GM12878 (cell line): ENCODE data around the gene RPRD1A. TPM values are rescaled to one million over a fixed set of nuclear protein-coding genes. Genes with fewer than 3 reads are reported as not detected.
"Not testable (repeated sequence)": the region's sequence is repeated elsewhere in the genome, so short reads cannot be mapped to it uniquely, and the experiment has no call there.

Source experiments
- ATAC-seq: fragments of 200-7000 bp; cut with Tn5 transposase; 3 replicates; pipeline ENCODE4 v1.9.1; 2020; ENCODE audit warnings: mild to moderate bottlenecking, moderate library complexity
- BruUV-seq: library from RNA; stranded (reverse); fragments of 400-500 nt; replicated peaks from 2 replicates; lab custom pipeline; 2021; lab: Mats Ljungman, UMichigan
- CTCF ChIA-PET: fragments of 300-600 bp; sonication (Branson Sonifier 250); formaldehyde crosslinking; extraction: SDS; loops from one replicate; lab custom pipeline; 2021; ENCODE audit warnings: inconsistent platforms; lab: Yijun Ruan, JAX
- POLR2A ChIA-PET: fragments of 350-600 bp; formaldehyde crosslinking; extraction: SDS; loops from one replicate; lab custom pipeline; 2021; ENCODE audit warnings: inconsistent platforms; lab: Charles Lee
- RAD21 ChIA-PET: fragments of 300-600 bp; sonication (Branson Sonifier 250); formaldehyde crosslinking; loops from one replicate; lab custom pipeline; 2023; ENCODE audit warnings: antibody characterized with exemption; ENCODE audit not compliant: unreplicated experiment; lab: Charles Lee
- SMC1A ChIA-PET: fragments of 300-600 bp; sonication (Branson Sonifier 250); formaldehyde crosslinking; loops from one replicate; lab custom pipeline; 2023; ENCODE audit not compliant: unreplicated experiment, uncharacterized antibody; lab: Charles Lee
- DNase-seq: peaks from one replicate; pipeline ENCODE4 v3.0.0-alpha.2; 2011; ENCODE audit warnings: low read depth, low spot score
- FAIRE-seq: peaks from 3 replicates; lab custom pipeline; 2011; peaks lifted over from hg19 to GRCh38; lab: Jason Lieb, UNC
- H2AFZ ChIP-seq: 2 replicates; pipeline ENCODE4 v1.6.0; 2011; ENCODE audit warnings: low read depth, low read length, control low read depth; ENCODE audit not compliant: control insufficient read depth
- H3K27ac ChIP-seq: 2 replicates; pipeline ENCODE4 v1.5.1; 2011; ENCODE audit warnings: control low read depth; ENCODE audit not compliant: control insufficient read depth, insufficient read depth
- H3K27me3 ChIP-seq, 2 experiments: replicated peaks in 1 of 2; 2 replicates each; pipeline versions ENCODE4 v1.6.0 to v1.6.1; 2011; ENCODE audit warnings: low read length in 1 of 2; ENCODE audit not compliant: control insufficient read depth in 2 of 2, insufficient read depth in 2 of 2
- H3K36me3 ChIP-seq, 2 experiments: 2 replicates each; pipeline ENCODE4 v1.5.1; 2011; ENCODE audit warnings: low read length in 1 of 2; ENCODE audit not compliant: control insufficient read depth in 2 of 2, insufficient read depth in 2 of 2
- H3K4me1 ChIP-seq: 2 replicates; pipeline ENCODE4 v1.6.1; 2011; ENCODE audit warnings: mild to moderate bottlenecking, low read length, moderate library complexity, mixed read lengths; ENCODE audit not compliant: control insufficient read depth, insufficient read depth
- H3K4me2 ChIP-seq: 2 replicates; pipeline ENCODE4 v1.6.0; 2011; ENCODE audit warnings: control low read depth; ENCODE audit not compliant: control insufficient read depth, insufficient read depth
- H3K4me3 ChIP-seq: fragments of 200-600 bp; sonication (generic); 2 replicates; pipeline ENCODE4 v1.5.1; 2016
- H3K79me2 ChIP-seq: 2 replicates; pipeline ENCODE4 v1.6.0; 2011; ENCODE audit warnings: low read length; ENCODE audit not compliant: control insufficient read depth, insufficient read depth
- H3K9ac ChIP-seq: 2 replicates; pipeline ENCODE4 v1.8.0; 2011; ENCODE audit warnings: low read length, control low read depth, mixed read lengths; ENCODE audit not compliant: control insufficient read depth, insufficient read depth
- H3K9me3 ChIP-seq: replicated peaks from 3 replicates; pipeline ENCODE4 v1.5.1; 2011; ENCODE audit warnings: mild to moderate bottlenecking, low read length; ENCODE audit not compliant: control insufficient read depth, insufficient read depth
- H4K20me1 ChIP-seq: 2 replicates; pipeline ENCODE4 v1.6.0; 2011; ENCODE audit not compliant: control insufficient read depth, insufficient read depth
- DPF2 ChIP-seq: fragments of 450-650 bp; IDR thresholded peaks from 2 replicates; pipeline ENCODE4 v1.6.1; 2017; ENCODE audit warnings: mild to moderate bottlenecking
- EP300 ChIP-seq, 2 experiments: fragments of 150-350 bp in 1 of 2; IDR thresholded peaks; 2 replicates each; pipeline ENCODE4 v1.6.1; 2011 to 2012; ENCODE audit warnings: low read depth in 2 of 2, low read length in 2 of 2, borderline replicate concordance in 1 of 2, improper control_type of control experiment in 1 of 2, inconsistent platforms in 1 of 2; ENCODE audit not compliant: control insufficient read depth in 1 of 2
- IKZF2 ChIP-seq, 2 experiments: fragments of 450-650 bp; IDR thresholded peaks; 2 replicates each; pipeline ENCODE4 v1.6.1; 2017; ENCODE audit warnings: mild to moderate bottlenecking in 2 of 2, moderate library complexity in 2 of 2
- IRF4 ChIP-seq: IDR thresholded peaks from 2 replicates; pipeline ENCODE4 v1.6.1; 2011; ENCODE audit warnings: low read depth, low read length
- MEF2B ChIP-seq: fragments of 450-650 bp; IDR thresholded peaks from 2 replicates; pipeline ENCODE4 v1.6.1; 2018; ENCODE audit warnings: mild to moderate bottlenecking, moderate library complexity; ENCODE audit not compliant: partially characterized antibody, poor library complexity, severe bottlenecking
- MTA2 ChIP-seq: fragments of 450-650 bp; IDR thresholded peaks from 2 replicates; pipeline ENCODE4 v1.6.1; 2016; ENCODE audit warnings: low read depth, mild to moderate bottlenecking, moderate library complexity
- POU2F2 ChIP-seq: IDR thresholded peaks from 3 replicates; pipeline ENCODE4 v1.6.1; 2011; ENCODE audit warnings: low read depth, mild to moderate bottlenecking, low read length, borderline replicate concordance
- RB1 ChIP-seq: fragments of 450-650 bp; formaldehyde crosslinking; IDR thresholded peaks from 2 replicates; pipeline ENCODE4 v1.6.1; 2017; ENCODE audit warnings: mild to moderate bottlenecking, borderline replicate concordance
- RUNX3 ChIP-seq: IDR thresholded peaks from 2 replicates; pipeline ENCODE4 v1.6.1; 2012; ENCODE audit warnings: low read length, inconsistent platforms
- SPI1 ChIP-seq: IDR thresholded peaks from 2 replicates; pipeline ENCODE4 v1.6.1; 2011; ENCODE audit warnings: low read depth, mild to moderate bottlenecking, low read length, moderate library complexity, borderline replicate concordance; ENCODE audit not compliant: insufficient read depth
- STAT1 ChIP-seq: fragments of 450-650 bp; conservative IDR thresholded peaks from 2 replicates; pipeline ENCODE4 v1.6.1; 2014; ENCODE audit warnings: antibody characterized with exemption, mild to moderate bottlenecking
- TAF1 ChIP-seq: IDR thresholded peaks from 2 replicates; pipeline ENCODE4 v1.6.1; 2011; ENCODE audit warnings: mild to moderate bottlenecking, low read depth, low read length, borderline replicate concordance
- TCF7 ChIP-seq: IDR thresholded peaks from 2 replicates; pipeline ENCODE4 v1.6.1; 2014; ENCODE audit warnings: antibody characterized with exemption, borderline replicate concordance
- ZNF217 ChIP-seq: fragments of 450-650 bp; IDR thresholded peaks from 2 replicates; pipeline ENCODE4 v1.6.1; 2017; ENCODE audit warnings: antibody characterized with exemption, mild to moderate bottlenecking
- WGBS: methylation state at CpG from one replicate; pipeline ENCODE4 v1.1.6; 2016; ENCODE audit warnings: low lambda C conversion rate; ENCODE audit not compliant: insufficient replicate concordance, insufficient coverage; ENCODE audit errors: missing lambda C conversion rate; 5-methylcytosine and 5-hydroxymethylcytosine counted together
- in situ Hi-C: fragments of 300-500 bp; cut with MboI; formaldehyde crosslinking; loops from 9 replicates; pipeline ENCODE4 v1.14.3; 2018; ENCODE audit warnings: mixed read lengths
- intact Hi-C: fragments of 100-400 bp; cut with micrococcal nuclease; formaldehyde crosslinking; loops from one replicate; pipeline ENCODE4 v1.14.2; 2022; ENCODE audit not compliant: unreplicated experiment
- polyA plus RNA-seq, 11 experiments: library from polyadenylated mRNA; depleted of rRNA in 4 of 11; unstranded in 6 of 11; stranded (reverse) in 5 of 11; fragments of >200 nt; fragmentation: Nextera tagmentation in 4 of 11; fragmentation: Illumina TruSeq in 1 of 11; extraction: Ambion mirVana in 4 of 11; extraction: Trizol in 1 of 11; gene quantifications; 1 replicate in 1 of 11; 2 replicates in 10 of 11; pipeline versions ENCODE4 v1.2.1 to v1.2.3, GENCODE V29; 2011 to 2016; ENCODE audit warnings: inconsistent platforms in 2 of 11, missing spikeins in 2 of 11, low read depth in 1 of 11
- total RNA-seq, 4 experiments: library from RNA; depleted of rRNA in 3 of 4; stranded (reverse); fragments of >200 nt in 3 of 4; fragmentation: Illumina TruSeq in 1 of 4; extraction: Trizol in 1 of 4; gene quantifications; 2 replicates each; pipeline versions ENCODE4 v1.2.1 to v1.2.3, GENCODE V29; 2013 to 2021
- TF ChIP-seq, protein P1 (sequence below): fragments of 450-650 bp; IDR thresholded peaks from 2 replicates; pipeline ENCODE4 v1.6.1; 2016; ENCODE audit warnings: mild to moderate bottlenecking, moderate library complexity, borderline replicate concordance

The RPRD1A gene
- total and polyA plus RNA-seq, 10 of the 15 experiments (the other 5 are each of a cell fraction or from before 2014, with no cell fraction given), result 16.2 to 66.2 (median 36.2) TPM

DNA sequence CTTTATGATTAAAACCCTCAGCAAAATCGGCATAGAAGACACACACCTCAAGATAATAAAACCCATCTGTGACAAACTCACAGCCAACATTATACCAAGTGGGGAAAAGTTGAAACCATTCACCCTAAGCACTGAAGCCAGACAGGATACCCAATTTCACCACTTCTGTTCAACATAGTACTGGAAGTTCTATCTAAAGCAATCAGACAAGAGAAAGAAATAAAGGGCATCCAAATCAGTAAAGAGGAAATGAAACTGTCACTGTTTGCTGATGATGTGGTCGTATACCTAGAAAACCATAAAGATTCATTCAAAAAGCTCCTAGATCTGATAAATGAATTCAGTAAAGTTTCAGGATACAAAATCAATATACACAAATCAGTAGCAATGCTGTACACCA is 16.4 kb upstream of the RPRD1A start:
- FAIRE-seq, result peak; percentile 47

DNA sequence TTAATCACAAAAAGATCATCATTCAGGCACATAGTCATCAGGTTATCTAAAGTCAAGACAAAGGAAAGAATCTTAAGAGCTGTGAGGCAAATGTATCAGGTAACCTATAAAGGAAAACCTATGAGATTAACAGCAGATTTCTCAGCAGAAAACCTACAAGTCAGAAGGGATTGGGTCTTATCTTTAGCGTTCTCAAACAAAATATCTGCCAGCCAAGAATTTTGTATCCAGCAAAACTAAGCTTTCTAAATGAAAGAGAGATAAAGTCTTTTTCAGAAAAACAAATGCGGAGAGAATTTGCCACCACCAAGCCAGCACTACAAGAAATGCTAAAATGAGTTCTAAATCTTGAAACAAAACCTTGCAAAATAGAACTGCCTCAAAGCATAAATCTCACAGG is 13.8 kb upstream of the RPRD1A start:
- H3K9me3 ChIP-seq, H3K27me3 ChIP-seq, intact Hi-C loops, in situ Hi-C loops, ATAC-seq, H3K9ac ChIP-seq, POLR2A ChIA-PET, H4K20me1 ChIP-seq, H3K27ac ChIP-seq, BruUV-seq, H3K79me2 ChIP-seq, H3K4me3 ChIP-seq, H2AFZ ChIP-seq, H3K4me2 ChIP-seq, FAIRE-seq, H3K4me1 ChIP-seq, H3K36me3 ChIP-seq, DNase-seq: not testable (repeated sequence)
- ChIA-PET RAD21 (interaction anchor here (1.0 kb wide), 1 partner anchor 64 kb away, joined by 3 read pairs; no protein-coding TSS in a partner anchor), CTCF (interaction anchor here (0.6 kb wide), 1 partner anchor 131 kb away, joined by 3 read pairs; no protein-coding TSS in a partner anchor), SMC1A (interaction anchor here (0.5 kb wide), 1 partner anchor 468 kb away, joined by 5 read pairs; no protein-coding TSS in a partner anchor)
- WGBS, result 61% methylated on average over 2 of the region's 2 CpGs

More for the DNA sequence above, 16.4 kb upstream of the RPRD1A start:
- no peak overlapping the region for H3K4me2 ChIP-seq
- no peaks in the 10 kb centered on the region for H3K36me3 ChIP-seq
- POLR2A ChIA-PET, result no interaction called here
- SMC1A ChIA-PET, result interaction anchor here (0.7 to 2.7 kb wide), 4 partner anchors 12 to 695 kb away, joined by 3 to 13 read pairs (median 4); no protein-coding TSS in a partner anchor
- H3K79me2 ChIP-seq, result no peaks in the 10 kb centered on the region
- RAD21 ChIA-PET, result interaction anchor here (0.9 kb wide), 1 partner anchor 12 kb away, joined by 4 read pairs; no protein-coding TSS in a partner anchor
- H3K9ac ChIP-seq, result no peak overlapping the region
- CTCF ChIA-PET, result interaction anchor here (1.6 kb wide), 2 partner anchors 9 to 12 kb away, joined by 3 to 11 read pairs; no protein-coding TSS in a partner anchor
- BruUV-seq, result no TSS peak
- TF ChIP-seq RB1 (no peak), STAT1 (no peak), TCF7 (no peak), IKZF2 (IDR thresholded peaks at IDR 0.05) (peak; percentile 43 to 49; a peak in 3 of 4 replicates), IRF4 (0 out of 2 replicates have a peak, but pooled peaks have one; percentile 29), SPI1 (peak; percentile 90), EP300 (IDR thresholded peaks at IDR 0.05; ENCODE audit: borderline replicate concordance in 1 of 2, control insufficient read depth in 1 of 2, low read depth in 2 of 2, low read length in 2 of 2) (peak in 1 of 2 experiments; percentile 57; a peak in 1 of 4 replicates), DPF2 (peak; percentile 76; the same call in 1 of the 2 replicates), MEF2B (peak; percentile 30), TAF1 (no peak), RUNX3 (peak; percentile 38; the same call in 1 of the 2 replicates), POU2F2 (peak; percentile 71; the same call in 1 of the 3 replicates), ZNF217 (0 out of 2 replicates have a peak, but pooled peaks have one; percentile 35), MTA2 (peak; percentile 68)
- TF ChIP-seq, protein P1, sequence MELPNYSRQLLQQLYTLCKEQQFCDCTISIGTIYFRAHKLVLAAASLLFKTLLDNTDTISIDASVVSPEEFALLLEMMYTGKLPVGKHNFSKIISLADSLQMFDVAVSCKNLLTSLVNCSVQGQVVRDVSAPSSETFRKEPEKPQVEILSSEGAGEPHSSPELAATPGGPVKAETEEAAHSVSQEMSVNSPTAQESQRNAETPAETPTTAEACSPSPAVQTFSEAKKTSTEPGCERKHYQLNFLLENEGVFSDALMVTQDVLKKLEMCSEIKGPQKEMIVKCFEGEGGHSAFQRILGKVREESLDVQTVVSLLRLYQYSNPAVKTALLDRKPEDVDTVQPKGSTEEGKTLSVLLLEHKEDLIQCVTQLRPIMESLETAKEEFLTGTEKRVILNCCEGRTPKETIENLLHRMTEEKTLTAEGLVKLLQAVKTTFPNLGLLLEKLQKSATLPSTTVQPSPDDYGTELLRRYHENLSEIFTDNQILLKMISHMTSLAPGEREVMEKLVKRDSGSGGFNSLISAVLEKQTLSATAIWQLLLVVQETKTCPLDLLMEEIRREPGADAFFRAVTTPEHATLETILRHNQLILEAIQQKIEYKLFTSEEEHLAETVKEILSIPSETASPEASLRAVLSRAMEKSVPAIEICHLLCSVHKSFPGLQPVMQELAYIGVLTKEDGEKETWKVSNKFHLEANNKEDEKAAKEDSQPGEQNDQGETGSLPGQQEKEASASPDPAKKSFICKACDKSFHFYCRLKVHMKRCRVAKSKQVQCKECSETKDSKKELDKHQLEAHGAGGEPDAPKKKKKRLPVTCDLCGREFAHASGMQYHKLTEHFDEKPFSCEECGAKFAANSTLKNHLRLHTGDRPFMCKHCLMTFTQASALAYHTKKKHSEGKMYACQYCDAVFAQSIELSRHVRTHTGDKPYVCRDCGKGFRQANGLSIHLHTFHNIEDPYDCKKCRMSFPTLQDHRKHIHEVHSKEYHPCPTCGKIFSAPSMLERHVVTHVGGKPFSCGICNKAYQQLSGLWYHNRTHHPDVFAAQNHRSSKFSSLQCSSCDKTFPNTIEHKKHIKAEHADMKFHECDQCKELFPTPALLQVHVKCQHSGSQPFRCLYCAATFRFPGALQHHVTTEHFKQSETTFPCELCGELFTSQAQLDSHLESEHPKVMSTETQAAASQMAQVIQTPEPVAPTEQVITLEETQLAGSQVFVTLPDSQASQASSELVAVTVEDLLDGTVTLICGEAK, result peak; percentile 16; the same call in 1 of the 2 replicates
- TF ChIP-seq, all 136 proteins: peak for 11
- H3K27ac ChIP-seq, result no peak overlapping the region
- no peak overlapping the region for H3K4me3 ChIP-seq
- peaks cover 2% of the 10 kb centered on the region for H3K9me3 ChIP-seq
- intact Hi-C loops (no loop called here), in situ Hi-C loops (no loop called here)
- H2AFZ ChIP-seq, result no peak overlapping the region
- no peak for DNase-seq
- ATAC-seq, result peak; percentile 61
- H3K27me3 ChIP-seq, result no peaks in the 10 kb centered on the region
- WGBS, result 2% methylated on average over 2 of the region's 2 CpGs
- no peaks in the 10 kb centered on the region for H3K4me1 ChIP-seq
- no peaks in the 10 kb centered on the region for H4K20me1 ChIP-seq
